Stomach (tissue), 4 donors: Measurements from ENCODE around the gene GTSE1.

Experiments
- CTCF ChIP-seq, 7 experiments: fragments of 450-650 bp in 4 of 7; fragments of 200-600 bp in 3 of 7; sonication (generic) in 3 of 7; IDR thresholded peaks; one replicate each; pipeline ENCODE4 v1.5.1; 2016 to 2019; ENCODE audit warnings: antibody characterized with exemption in 7 of 7, control low read depth in 2 of 7, mild to moderate bottlenecking in 1 of 7
- POLR2A ChIP-seq, 4 donors: fragments of 450-650 bp; IDR thresholded peaks; one replicate each; pipeline ENCODE4 v1.6.1; 2016; ENCODE audit warnings: antibody characterized with exemption in 4 of 4, control low read depth in 2 of 4, mild to moderate bottlenecking in 1 of 4, moderate library complexity in 1 of 4
- POLR2AphosphoS5 ChIP-seq, 3 donors: sonication (generic); formaldehyde crosslinking; IDR thresholded peaks; one replicate each; pipeline ENCODE4 v1.6.1; 2016; ENCODE audit warnings: antibody characterized with exemption in 3 of 3

GRCh38 chr22:46247443-46247975 is 49.2 kb upstream of the GTSE1 start:
- TF ChIP-seq POLR2AphosphoS5 (IDR thresholded peaks at IDR 0.05) = no peak
- no peak for TF ChIP-seq POLR2A (IDR thresholded peaks at IDR 0.05)
- no peak for TF ChIP-seq CTCF (IDR thresholded peaks at IDR 0.05)
